Neural progenitor cell (in vitro differentiated cells): ENCODE data around the gene CPT1B.

Experiments
- CTCF ChIP-seq: fragments of 200-600 bp; sonication (generic); IDR thresholded peaks from 2 replicates; pipeline ENCODE4 v1.5.1; 2017; ENCODE audit warnings: antibody characterized with exemption, mild to moderate bottlenecking
- EZH2 ChIP-seq: fragments of 200-600 bp; sonication (generic); IDR thresholded peaks from 2 replicates; pipeline ENCODE4 v1.6.1; 2017; ENCODE audit warnings: antibody characterized with exemption, mild to moderate bottlenecking, moderate library complexity
- EZH2phosphoT487 ChIP-seq: fragments of 200-600 bp; sonication (generic); IDR thresholded peaks from 2 replicates; pipeline ENCODE4 v1.6.1; 2017; ENCODE audit warnings: antibody characterized with exemption

GRCh38 chr22:50624347-50625130, 46.3 kb upstream of the CPT1B start:
- TF ChIP-seq CTCF = no peak
- TF ChIP-seq EZH2 = no peak
- no peak for TF ChIP-seq EZH2phosphoT487
